GM18511 (cell line): ENCODE results near the gene CASZ1.

Experiments used
- ATAC-seq: cut with Tn5 transposase; IDR thresholded peaks from one replicate; pipeline ENCODE4 v1.9.1; 2021; ENCODE audit warnings: mild to moderate bottlenecking, moderate library complexity; ENCODE audit not compliant: unreplicated experiment

The CASZ1 gene

DNA sequence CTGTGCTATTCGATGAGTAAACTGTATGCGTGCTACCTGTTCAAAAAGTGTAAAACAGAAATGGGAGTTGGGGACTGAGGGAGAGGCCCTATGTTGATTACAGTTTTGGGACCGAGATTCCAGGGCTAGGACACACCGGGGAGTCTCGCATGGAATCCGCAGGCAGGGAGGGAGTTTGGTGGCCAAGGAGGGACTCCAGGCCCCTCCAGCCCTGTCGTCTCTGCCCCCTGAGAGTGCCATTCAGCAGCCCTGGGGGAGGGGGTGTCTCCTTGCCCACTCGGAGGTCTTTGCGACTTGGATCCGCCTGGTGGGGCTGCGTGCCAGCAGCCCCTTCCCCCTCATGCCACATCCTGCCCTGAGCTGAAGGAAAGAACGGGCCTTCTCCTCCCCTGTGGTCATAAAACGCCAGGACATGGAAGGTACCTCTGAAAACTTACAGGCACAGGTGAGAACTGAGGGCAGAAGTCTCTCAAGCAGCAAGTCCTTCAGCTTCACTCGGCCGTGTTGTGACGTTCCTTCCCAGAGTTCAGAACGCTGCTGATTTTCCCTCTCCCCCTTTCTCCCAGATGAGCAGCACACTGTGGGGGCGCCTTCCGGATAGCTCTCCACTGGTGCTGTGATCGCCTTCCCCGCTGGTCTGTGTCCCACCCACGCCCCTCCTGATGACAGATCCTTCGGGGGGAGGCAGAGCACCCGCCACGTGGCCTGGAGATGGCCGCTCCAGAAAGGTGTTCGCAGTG is 180.3 kb downstream of the CASZ1 start:
- no peak for ATAC-seq

DNA sequence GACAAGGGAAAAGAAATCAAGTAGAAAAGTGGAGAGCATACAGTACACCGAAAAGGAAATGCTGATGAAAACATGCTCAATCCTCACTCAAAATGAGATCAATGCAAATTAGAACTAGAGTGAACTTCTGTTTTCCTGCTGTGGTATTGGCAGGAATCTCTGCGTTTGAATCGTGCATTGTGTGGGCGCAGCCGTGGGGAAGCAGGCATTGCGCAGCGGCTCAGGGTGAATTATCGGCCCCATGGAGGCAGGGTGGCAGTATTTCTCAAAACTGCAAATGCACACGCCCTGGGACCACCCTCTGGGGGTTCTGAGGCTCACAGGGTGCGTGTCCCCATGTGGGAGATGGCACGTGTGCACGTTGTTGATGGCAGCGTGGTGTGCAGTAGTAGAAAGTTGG is 181.1 kb downstream of the CASZ1 start:
- ATAC-seq, result no peak

DNA sequence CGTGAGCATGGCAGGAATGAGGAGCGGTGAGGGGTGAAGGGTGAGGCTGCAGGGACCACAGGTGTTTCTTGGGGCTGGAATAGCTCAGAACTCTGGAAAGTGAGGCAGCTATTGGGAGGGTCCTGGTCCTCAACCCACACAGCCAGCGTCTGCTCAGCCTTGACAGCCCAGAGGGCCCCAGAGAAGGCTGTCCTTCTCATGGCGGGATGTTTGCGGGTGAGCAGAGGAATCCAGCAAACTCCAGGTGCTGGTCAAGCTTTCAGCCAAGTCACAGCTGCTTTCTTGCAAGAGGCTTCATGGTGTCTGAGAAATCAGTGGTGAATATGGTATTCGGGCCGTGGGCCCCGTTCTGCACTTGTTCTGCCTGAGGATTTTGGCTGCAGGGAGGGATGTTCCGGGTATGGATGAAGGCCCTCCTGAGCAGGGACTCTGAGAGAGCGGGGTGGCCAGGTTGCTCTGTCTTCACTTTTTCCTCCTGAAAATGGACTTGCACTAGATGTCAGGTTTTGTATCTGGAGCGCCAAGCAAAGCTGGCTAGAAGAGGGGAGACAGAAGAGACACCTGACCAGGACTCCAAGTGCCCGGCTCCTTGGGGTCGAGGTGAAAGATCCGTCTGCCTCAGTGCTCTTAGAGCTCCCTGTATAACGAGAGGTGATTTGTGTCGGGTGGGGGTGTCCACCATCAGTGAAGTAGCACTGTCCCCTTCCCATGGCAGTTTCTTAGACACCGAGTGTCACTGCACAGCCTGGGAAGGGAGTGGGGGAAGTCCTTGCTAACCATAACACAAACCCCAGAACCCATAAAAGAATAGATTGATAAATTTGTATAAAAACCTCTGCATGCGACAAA is 181.8 kb downstream of the CASZ1 start:
- ATAC-seq, result no peak

DNA sequence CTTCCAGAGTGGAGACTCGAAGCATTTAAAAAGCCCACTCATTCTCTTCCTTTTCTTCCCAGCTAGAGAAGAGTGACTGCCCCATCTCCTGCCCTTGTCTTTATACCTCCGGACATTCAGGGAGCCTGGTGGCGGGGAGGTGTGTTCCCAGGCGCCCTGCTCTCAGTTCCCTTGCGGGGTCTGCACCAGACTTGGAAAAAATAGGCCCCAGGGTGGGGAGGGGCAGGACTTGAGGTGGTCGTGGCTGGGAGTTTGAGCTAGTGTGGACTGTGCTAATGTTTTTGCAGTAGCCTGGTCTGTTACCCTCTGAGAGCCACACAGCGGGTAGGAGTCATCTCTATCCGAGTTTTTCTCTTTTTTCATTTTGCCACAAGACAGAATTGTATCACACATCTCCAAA is 182.6 kb downstream of the CASZ1 start:
- no peak for ATAC-seq

DNA sequence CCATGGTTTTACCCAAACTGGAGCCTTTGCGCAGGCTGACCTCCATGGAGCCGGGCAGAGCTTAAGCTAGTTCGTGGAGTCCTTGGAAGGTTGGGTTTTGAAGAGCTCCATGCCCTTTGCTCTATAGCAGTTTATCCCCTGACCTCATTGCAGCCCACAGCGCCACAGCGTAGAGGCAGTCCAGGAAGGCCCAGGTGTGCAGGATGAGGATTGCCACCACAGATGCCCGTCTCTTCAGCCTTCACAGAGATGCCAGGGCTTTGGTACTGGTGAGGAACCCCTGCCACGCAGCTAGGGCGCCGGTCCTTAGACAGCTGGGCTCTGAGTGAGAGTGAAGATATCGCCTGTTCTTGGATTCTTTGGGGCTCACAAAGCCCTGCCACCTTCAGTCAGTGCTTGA is 183.1 kb downstream of the CASZ1 start:
- no peak for ATAC-seq

DNA sequence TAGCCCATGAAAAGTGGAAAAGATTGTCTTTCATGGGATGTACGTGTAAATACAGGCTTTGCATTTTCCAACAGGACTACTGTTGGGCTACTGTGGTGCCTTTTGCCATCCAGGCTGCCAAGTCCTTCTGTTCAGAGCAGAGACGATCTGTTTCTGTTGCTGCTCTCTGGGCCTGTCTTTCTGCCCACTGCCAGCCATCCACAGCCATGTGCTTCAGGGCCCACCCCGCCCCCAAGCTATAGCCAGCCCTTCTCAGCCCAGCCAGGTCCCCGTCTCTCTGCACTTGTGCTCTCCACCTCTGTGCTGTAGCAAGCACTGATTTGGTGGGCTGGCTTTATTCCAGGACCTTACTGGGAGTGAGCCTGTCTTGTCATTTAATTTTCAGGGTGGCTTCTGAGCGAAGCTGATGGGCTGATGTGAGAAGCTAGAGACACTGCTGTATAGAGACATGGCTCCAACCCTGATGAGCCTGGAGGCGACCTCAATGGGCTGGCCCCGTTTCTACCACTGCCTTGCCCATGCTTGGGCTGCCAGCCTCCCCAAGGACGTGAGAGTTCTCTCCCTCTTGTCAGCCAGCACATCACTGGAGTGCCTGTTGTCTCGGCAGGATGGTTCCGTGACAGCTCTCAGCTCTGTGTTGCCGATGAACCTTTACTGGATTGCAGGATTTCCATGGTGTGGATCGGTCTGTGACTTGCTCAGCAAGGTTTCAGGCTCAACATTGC is 183.8 kb downstream of the CASZ1 start:
- ATAC-seq, result no peak

DNA sequence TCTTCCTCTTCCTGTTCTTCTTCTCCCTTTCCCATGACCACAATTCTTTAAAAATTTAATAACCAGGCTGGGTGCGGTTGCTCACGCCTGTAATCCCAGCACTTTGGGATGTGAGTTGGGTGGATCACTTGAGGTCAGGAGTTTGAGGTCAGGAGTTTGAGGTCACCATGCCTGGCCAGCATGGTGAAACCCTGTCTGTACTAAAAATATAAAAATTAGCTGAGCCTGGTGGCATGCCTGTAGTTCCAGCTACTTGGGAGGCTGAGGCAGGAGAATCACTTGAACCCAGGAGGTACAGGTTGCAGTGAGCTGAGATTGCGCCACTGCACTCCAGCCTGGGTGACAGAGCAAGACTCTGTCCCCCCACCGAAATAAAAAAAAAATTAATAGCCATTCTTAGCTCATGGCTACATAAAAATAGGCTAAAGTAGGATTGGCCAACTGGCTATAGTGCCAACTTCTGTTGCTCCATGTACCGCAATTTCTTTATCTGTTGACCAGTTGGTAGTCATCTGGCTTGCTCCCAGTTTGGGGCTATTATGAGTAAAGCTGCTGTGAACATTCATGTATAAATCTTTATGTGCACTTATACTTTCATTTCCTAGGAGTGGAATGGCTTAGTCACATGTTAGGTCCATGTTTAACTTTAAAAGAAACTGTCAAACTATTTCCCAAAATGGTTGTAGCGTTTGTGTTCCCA is 185.4 kb downstream of the CASZ1 start:
- ATAC-seq, result no peak

DNA sequence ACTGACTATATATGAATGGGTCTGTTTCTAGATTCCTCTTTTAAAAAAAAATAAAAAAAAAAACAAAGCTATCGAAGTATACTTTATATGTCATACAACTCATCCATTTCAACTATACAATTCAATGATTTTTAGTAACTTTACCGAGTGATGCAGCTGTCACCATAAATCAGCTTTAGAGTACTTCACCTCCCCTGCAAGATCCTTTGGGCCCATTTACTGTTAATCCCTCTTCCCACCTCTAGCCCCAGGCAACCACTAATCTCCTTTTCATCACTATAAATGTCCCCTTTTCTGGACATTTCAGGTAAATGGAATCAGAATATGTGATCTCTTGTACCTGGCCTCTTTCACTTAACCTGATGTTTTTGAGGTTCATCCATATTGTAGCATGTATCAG is 187.8 kb downstream of the CASZ1 start:
- no peak for ATAC-seq

DNA sequence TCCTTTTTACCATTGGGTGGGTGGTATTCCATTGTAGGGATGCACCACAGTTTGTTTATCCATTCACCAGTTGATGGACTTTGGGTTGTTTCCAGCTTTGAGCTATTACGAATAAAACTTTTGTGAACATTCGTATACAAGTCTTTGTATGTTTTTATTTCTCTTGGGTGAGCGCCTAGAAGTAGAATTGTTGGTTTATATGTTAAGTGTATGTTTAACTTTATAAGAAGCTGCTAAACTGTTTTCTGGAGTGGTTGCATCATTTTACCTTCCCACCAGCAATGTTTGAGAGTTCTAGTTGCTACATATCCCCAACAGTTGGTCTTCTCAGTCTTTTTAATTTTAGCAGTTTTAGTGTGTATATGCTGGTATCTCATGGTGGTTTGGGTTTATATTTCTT is 189.2 kb downstream of the CASZ1 start:
- ATAC-seq, result no peak

DNA sequence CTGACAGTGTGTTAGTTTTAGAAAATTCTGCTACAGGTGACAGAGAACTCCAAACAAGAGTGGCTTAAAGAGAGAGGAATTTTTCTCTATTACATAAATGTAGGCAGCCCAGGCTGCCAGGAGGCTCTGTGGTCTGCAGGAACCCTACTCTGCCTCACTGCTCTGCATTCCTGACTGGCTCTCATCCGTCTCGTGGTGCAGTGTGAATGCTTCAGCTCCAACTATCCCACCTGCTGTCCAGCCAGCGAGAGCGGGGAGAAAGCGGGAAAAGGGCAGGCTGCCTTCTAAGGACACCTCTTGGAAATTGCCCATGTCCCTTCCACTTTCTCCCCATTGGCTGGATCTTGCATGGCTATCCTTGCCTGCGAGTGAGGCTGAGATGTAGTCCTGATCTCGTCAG is 190.4 kb downstream of the CASZ1 start:
- ATAC-seq, result no peak

DNA sequence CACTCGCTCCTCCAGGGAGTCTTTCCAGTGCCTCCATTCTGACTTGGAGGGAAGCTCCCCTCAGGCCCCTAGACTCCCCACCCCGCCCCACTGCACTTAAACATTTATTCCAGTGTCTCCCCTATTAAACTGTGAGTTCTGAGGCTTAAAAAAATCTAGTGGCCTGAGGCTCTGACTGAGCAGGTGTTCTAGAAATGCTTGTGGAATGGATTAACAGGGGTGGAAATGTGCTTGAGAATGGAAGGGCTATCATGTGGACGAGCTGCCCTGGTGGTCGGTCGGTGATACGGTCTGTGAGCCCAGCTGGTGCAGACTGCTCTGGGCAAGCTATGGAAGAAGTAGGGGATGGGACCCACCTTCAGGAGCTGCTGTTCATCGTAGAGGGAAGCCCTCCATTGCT is 191.5 kb downstream of the CASZ1 start:
- ATAC-seq, result no peak

DNA sequence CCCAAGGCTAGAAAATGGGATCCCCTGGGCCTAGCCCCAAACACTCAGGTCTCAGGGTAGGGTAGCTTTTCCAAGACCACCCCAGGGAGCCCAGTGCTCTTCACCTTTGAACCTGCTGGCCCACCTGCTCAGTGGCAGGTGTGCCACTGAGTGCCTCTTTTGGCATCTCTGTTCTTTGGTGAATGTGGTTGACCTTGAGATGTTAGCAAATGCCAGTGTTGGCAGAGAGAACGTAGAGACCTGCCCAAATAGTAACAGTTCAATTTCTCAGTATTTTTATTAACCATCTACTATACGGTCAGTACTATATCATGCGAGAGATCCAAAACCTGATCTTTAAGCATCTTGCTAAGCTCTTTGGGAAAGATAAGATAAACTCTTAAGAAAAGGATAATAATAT is 193.5 kb downstream of the CASZ1 start:
- no peak for ATAC-seq

DNA sequence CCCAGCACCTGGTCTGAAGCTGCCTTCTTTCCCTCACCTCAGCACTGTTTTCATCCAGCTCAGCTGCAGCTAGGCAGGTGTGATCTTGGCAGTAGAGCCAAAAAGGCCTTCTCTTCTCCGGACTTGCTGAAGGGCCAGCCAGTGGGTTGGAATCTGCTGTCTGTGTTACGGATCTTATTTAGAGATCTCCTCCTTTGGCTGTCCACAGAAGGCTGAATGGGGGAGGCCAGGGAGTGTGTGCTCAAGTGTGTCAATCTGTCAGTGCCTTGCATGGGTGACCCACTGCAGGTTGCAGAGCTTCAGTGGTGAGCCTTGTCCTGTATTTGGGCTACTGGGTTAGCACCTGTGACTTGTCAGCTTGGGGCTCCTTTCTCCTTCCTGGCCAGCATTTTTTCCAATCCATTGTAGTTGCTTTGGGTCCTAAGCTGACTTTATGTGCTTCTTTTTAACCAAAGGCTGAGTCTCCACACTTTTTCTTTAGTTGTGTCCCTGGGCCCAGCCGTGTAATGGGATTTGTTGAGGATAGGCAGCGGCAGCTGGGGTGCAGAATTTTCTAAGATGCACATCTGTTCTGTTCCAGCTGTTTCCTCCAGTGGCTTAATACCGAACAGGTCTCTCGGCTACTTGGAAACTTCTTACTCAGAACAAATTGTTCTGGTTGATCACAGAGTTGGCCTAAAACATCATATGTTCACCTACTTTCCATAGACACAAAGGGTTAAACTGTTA is 194.9 kb downstream of the CASZ1 start:
- ATAC-seq, result no peak

DNA sequence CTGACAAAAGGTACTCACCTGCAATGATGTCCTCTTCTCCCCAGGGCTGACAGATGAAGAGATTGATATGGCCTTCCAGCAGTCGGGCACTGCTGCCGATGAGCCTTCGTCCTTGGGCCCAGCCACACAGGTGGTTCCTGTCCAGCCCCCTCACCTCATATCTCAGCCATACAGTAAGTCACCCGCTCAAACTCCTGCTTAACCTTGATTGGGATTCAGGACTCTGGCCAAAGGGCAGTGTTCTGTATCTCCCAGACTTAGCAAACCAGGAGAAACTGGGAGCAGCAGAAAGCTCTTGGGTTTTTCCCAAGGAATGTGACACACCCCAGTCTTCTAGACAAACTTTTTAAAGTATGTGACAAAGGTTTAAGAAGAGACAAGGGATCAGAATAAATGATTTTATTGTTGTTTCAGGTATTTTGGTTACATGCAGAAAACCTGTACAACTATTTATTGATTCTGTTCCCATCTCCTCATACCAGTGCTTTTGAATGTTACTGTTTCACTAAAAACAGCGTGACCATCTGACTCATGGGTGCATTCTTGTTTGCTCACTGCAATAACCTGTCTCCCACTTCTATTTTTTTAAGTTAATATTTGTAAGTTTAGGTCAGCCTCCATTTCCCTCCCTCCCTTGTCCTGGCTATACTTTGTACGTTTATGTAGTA is 197.1 kb downstream of the CASZ1 start:
- no peak for ATAC-seq

DNA sequence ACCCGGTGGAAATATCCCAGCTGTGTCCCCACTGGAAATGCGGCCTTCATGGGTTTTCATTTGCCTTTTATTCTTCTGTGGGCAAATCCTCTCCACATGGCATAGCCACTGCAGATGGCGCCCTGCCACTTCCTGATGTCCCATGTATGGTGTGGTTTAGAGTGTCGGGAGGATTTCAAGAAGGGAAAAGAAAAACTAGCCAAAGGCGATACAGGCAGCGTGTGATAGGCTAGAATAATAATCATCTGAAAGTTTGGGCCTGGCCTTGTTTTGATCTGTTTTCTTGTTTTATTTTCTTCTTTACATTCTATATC is 198.1 kb downstream of the CASZ1 start:
- ATAC-seq, result no peak

DNA sequence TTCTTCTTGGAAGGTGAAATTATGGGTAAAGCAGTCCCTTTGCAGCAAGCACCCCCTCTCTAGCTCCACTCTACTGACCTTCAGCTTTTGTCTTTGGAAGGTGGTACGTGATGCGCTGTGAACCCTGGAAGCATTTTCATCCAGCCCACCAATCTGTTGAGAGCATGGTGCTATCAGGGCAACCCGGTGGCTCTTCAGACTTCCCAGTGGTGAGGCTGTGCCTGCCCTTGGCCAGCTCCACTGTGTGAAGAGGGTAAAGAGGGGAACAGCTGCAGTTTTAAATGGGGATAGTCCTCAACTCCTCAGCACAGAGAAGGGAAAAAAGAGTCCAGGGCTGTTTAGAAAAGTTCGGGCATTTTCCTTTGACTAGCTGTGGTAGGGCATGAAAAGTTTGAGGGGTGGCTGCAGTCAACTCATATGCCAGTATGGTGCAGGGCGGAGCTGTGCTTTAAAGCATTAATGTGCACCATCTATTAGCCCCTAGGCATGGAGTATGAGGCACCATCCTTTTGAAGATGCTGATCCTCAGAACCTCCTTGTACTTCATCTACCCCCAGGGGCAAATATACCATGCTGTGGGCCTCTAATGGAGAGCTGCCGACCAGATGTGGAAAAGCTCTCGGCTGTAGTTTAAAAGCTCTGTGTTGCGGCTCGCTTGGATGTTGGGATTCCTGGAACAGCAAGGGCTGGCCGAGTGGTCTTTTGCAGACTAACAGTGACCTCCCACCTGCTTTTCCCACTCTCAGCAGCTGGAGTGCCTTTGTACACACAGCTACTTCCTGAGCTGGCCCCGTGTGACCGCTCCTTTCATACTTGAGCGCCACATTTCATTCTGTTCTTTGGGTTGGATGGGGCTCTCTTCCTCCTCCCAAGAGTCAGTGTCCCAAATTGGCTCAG is 198.7 kb downstream of the CASZ1 start:
- ATAC-seq, result no peak

DNA sequence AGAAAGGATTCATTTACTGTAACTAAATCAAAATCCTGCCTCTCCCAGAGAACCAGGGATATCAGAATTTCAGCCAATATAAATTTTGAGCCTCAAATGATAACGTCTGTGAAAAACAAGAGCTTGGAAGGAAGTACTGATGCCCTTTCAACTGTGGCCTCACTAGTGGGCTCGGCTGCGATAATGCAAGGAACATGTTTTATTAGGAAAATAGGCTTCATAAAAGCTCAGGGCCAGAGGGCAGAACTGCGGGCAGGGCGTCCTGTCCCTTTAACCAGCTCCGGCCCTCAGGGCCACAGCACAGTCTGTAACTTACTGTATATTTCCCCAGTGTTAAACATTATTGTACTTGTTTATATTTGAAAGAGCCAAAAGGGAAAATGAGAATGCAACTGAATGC is 199.7 kb downstream of the CASZ1 start:
- ATAC-seq, result no peak

DNA sequence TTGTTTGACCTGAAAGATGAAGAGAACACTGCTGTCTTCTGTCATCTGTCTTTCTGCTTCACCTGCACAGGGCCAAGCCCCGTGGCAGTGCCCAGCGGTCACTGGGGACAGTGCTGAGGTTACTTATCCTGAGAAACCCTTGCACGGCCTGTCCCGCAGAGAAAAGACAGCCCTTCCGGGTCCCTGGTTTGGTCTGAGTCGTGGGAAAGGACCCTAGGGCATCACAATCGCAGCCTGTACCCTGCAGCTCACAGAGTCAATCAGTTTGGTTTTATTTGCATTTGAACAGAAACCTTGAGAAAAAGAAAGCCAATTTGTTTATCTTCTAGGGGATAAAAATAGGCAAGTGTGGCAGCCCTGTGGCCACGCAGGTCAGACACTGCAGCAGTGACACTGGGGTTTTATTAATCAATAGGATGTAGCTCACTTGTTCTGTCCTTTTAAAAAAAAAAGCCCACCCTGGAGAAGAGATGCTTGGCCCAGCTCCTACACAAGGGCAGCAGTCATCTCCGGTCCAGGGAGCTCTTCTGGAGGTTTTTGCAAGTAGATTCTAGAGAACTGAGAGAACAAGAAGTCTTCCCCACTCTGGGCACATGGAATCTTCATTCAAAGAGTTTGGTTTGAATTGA is 201.7 kb downstream of the CASZ1 start:
- ATAC-seq, result no peak

DNA sequence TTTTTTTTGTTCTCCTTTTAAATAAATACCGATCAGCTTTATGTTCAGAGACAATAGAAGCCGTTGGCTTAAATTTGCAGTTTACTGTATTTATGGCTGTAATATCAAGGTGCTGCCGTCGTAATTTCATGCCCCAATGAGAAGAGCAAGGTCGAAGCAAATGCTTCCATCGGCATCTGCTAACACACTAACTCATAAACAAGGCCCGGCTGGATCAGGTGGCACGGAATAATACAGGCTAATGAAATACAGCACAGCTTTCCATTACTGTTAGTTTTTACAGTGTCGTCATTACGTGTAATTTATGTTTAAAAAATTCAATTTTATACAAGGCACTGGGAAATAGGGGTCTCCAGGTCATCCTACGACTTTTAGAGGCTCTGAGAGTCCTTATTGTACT is 202.7 kb downstream of the CASZ1 start:
- ATAC-seq, result no peak
